Activated T-helper 1 cell treated with anti-CD3 and anti-CD28 coated beads, Interleukin-2, amount 50 U/mL, for 16 hours (primary cell): ENCODE results near the gene PIK3R6.

ENCODE experiments used
- DNase-seq, 2 donors: peaks; one replicate each; pipeline ENCODE4 v3.0.0-alpha.2; 2020; ENCODE audit warnings: low read depth in 1 of 2, low spot score in 1 of 2

PIK3R6 gene

GRCh38 chr17:8867361-8867981, at the start of gene PIK3R6:
Gene PIK3R6 (minus strand): TSS chr17:8867674. CDS start chr17:8849794, 17,880 bp downstream.
- no peak for DNase-seq

- DNase-seq: no peak
Measured at GRCh38 chr17:8916466-8916865, 49.0 kb upstream of the PIK3R6 start.

GRCh38 chr17:8914554-8914953, 47.1 kb upstream of the PIK3R6 start:
- no peak for DNase-seq

GRCh38 chr17:8913879-8914278, 46.4 kb upstream of the PIK3R6 start:
- DNase-seq: no peak

- DNase-seq: no peak
Measured at GRCh38 chr17:8913091-8913490, 45.6 kb upstream of the PIK3R6 start.

- DNase-seq: no peak
Measured at GRCh38 chr17:8912084-8912981, 44.9 kb upstream of the PIK3R6 start.

GRCh38 chr17:8910969-8911604, 43.6 kb upstream of the PIK3R6 start:
- no peak for DNase-seq

- DNase-seq: no peak
Measured at GRCh38 chr17:8909586-8910270, 42.3 kb upstream of the PIK3R6 start.

GRCh38 chr17:8905331-8905730, 37.9 kb upstream of the PIK3R6 start:
- DNase-seq: no peak

GRCh38 chr17:8904686-8905085, 37.2 kb upstream of the PIK3R6 start:
- no peak for DNase-seq

GRCh38 chr17:8904201-8904600, 36.7 kb upstream of the PIK3R6 start:
- no peak for DNase-seq

GRCh38 chr17:8900626-8901585, 33.4 kb upstream of the PIK3R6 start:
- DNase-seq: no peak

GRCh38 chr17:8900207-8900606, 32.7 kb upstream of the PIK3R6 start:
- no peak for DNase-seq

- DNase-seq: no peak
Measured at GRCh38 chr17:8898636-8899035, 31.2 kb upstream of the PIK3R6 start.

- no peak for DNase-seq
Measured at GRCh38 chr17:8898126-8898525, 30.7 kb upstream of the PIK3R6 start.

- DNase-seq: no peak
Measured at GRCh38 chr17:8896641-8897635, 29.5 kb upstream of the PIK3R6 start.

- DNase-seq: no peak
Measured at GRCh38 chr17:8896087-8896486, 28.6 kb upstream of the PIK3R6 start.

GRCh38 chr17:8894673-8895578, 27.5 kb upstream of the PIK3R6 start:
- peak in 1 of 2 donors; percentile 24 for DNase-seq
